Suprapubic skin (tissue), 4 donors: Measurements from ENCODE around the gene PIGH.

Source experiments
- EP300 ChIP-seq: sonication (generic); formaldehyde crosslinking; IDR thresholded peaks from one replicate; pipeline ENCODE4 v1.6.1; 2017; ENCODE audit warnings: antibody characterized with exemption
- POLR2A ChIP-seq, 2 donors: fragments of 450-650 bp; IDR thresholded peaks; one replicate each; pipeline ENCODE4 v1.6.1; 2017; ENCODE audit warnings: antibody characterized with exemption in 2 of 2, mild to moderate bottlenecking in 2 of 2, moderate library complexity in 2 of 2
- POLR2AphosphoS5 ChIP-seq, 3 donors: sonication (generic); formaldehyde crosslinking; IDR thresholded peaks; one replicate each; pipeline ENCODE4 v1.6.1; 2017; ENCODE audit warnings: antibody characterized with exemption in 3 of 3
- TF ChIP-seq, protein P1 (sequence below), 2 donors: fragments of 200-600 bp in 1 of 2; fragments of 450-650 bp in 1 of 2; sonication (generic) in 1 of 2; IDR thresholded peaks; one replicate each; pipeline ENCODE4 v1.5.1; 2016 to 2019; ENCODE audit warnings: antibody characterized with exemption in 2 of 2, mild to moderate bottlenecking in 1 of 2, moderate library complexity in 1 of 2

DNA sequence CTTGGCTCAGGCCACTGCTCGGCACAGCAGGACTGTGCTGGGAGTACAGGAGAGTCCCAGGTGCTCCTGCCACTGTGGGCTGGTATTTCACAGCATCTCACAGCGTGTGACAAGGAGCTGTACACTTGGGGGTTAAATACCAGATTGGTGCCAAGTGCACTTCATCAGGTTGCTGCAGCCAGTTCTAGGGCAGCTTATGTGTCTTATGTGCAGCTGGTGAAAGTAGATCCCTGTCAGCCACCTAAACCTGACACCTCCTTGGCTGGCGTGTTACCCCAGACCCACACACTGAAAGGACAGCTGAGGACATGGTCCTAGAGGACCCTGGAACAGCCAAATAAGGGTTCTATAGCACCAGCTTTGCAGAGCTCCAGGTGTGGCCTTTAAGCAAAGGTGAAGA lies 48.1 kb downstream of the PIGH start:
- TF ChIP-seq, protein P1, sequence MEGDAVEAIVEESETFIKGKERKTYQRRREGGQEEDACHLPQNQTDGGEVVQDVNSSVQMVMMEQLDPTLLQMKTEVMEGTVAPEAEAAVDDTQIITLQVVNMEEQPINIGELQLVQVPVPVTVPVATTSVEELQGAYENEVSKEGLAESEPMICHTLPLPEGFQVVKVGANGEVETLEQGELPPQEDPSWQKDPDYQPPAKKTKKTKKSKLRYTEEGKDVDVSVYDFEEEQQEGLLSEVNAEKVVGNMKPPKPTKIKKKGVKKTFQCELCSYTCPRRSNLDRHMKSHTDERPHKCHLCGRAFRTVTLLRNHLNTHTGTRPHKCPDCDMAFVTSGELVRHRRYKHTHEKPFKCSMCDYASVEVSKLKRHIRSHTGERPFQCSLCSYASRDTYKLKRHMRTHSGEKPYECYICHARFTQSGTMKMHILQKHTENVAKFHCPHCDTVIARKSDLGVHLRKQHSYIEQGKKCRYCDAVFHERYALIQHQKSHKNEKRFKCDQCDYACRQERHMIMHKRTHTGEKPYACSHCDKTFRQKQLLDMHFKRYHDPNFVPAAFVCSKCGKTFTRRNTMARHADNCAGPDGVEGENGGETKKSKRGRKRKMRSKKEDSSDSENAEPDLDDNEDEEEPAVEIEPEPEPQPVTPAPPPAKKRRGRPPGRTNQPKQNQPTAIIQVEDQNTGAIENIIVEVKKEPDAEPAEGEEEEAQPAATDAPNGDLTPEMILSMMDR (IDR thresholded peaks at IDR 0.05): no peak
- TF ChIP-seq POLR2A (IDR thresholded peaks at IDR 0.05) (no peak), EP300 (no peak), POLR2AphosphoS5 (IDR thresholded peaks at IDR 0.05) (no peak)
